ENCODE measurements around the gene ZAR1L.

Gene ZAR1L

GRCh38 chr13:32316028-32316339, 821 bp upstream of the ZAR1L start:
- in situ Hi-C loops (cut with MboI; ENCODE audit: low pct_unique_long_range_greater_than_20kb, low sequenced_read_pairs, unreplicated experiment): loop anchor here (10.0 to 25.0 kb wide), 2 partner anchors 291 to 404 kb away; no protein-coding TSS in a partner anchor
- no peak for TF ChIP-seq CTCF (IDR thresholded peaks at IDR 0.05; ENCODE audit: extremely low read depth, insufficient read depth, missing control alignments)
- DNase-seq (ENCODE audit: low spot score): peak; percentile 47

- DNase-seq (ENCODE audit: low spot score): peak; percentile 58
- in situ Hi-C loops (cut with MboI; ENCODE audit: low pct_unique_long_range_greater_than_20kb, low sequenced_read_pairs, unreplicated experiment): loop anchor here (10.0 to 25.0 kb wide), 2 partner anchors 290 to 402 kb away; no protein-coding TSS in a partner anchor
These were observed 609 bp downstream of the ZAR1L start for GRCh38 chr13:32314271-32315237.

DNA sequence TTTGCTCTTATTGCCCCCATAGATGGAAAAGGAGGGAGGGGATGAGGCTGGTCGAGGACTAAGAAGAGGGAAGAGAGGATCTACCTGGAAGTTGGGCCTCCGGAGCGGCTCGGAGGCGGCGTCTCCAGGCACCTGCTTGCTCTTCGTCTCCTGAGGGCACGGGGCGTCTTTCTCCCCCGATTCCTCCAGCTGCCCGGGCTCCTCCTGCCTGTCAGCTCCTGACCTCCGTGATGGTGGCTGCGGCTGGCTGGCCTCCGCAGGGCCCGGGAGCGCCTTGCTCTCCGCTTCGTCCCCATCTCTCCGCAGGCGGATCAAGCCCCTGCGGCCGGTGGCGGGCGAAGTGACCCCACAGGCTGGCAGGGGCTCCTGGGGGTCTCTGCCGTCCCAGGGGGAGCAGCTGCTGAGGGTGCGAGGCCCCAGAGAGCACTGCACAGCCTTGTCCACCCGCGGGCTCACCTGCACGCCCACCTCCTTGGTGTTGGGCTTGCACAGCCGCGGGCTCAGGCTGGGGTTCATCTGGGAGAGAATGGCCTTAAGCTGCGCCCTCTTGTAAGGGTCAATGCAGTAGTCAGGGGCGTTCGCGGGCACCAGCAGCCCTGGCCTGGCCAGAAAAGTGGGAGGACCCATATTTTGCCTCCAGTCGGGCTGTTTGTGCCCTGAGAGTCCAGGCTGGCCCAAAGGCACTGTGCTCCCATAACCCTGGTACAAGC, 3.8 kb downstream of the ZAR1L start:
- in situ Hi-C loops (cut with MboI; ENCODE audit: low pct_unique_long_range_greater_than_20kb, low sequenced_read_pairs, unreplicated experiment): loop anchor here (10.0 to 25.0 kb wide), 2 partner anchors 287 to 399 kb away; no protein-coding TSS in a partner anchor
- DNase-seq (ENCODE audit: low spot score): no peak
- TF ChIP-seq CTCF (IDR thresholded peaks at IDR 0.05; ENCODE audit: extremely low read depth, insufficient read depth, missing control alignments): no peak

More at GRCh38 chr13:32314271-32315237, 609 bp downstream of the ZAR1L start:
- no peak for TF ChIP-seq CTCF (IDR thresholded peaks at IDR 0.05; ENCODE audit: extremely low read depth, insufficient read depth, missing control alignments)

- TF ChIP-seq CTCF (IDR thresholded peaks at IDR 0.05; ENCODE audit: extremely low read depth, insufficient read depth, missing control alignments): peak; percentile 66
- in situ Hi-C loops (cut with MboI; ENCODE audit: low pct_unique_long_range_greater_than_20kb, low sequenced_read_pairs, unreplicated experiment): loop anchor here (10.0 to 25.0 kb wide), 2 partner anchors 285 to 398 kb away; no protein-coding TSS in a partner anchor
- peak; percentile 40 for DNase-seq (ENCODE audit: low spot score)
These were observed 4.9 kb downstream of the ZAR1L start for GRCh38 chr13:32310134-32310706.

DNA sequence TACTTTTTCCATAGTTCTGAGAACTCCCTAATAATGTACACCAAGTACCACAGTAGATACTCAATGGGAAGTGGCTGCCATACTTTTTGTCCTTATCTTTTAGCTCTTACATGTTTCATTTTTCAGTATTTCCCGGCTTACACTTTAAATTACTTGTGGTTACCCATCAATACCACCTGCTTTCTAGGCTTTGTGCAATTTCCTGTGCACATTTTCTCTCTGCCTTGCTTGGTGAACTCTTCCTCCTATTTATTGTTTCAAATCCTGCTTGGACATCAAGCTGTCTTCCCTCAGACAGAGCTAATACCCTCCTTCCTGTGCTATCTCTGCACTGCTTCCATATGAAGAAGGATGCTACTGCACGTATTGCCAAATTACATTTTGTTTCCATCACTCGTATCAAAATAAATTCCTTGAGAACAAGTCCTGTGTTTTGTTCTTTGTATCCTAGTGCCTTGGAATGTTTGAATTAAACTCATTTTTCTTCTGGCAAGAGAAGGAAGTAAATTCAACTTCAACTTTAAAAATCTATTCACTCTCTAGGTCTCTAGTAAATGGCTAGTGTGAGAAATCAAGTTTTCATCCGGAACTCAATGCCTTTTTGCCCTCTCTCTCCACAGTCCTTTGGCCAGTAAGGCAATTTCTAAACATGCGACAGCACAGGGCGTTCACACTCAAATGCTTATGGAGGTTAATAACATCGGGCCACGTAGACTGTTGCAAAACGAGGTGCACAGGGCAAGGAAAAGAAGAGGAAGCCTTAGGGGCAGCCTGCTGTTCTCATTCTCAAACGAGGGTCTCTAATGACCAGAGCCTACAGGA, 5.6 kb downstream of the ZAR1L start:
- TF ChIP-seq CTCF (IDR thresholded peaks at IDR 0.05; ENCODE audit: extremely low read depth, insufficient read depth, missing control alignments): no peak
- DNase-seq (ENCODE audit: low spot score): no peak
- in situ Hi-C loops (cut with MboI; ENCODE audit: low pct_unique_long_range_greater_than_20kb, low sequenced_read_pairs, unreplicated experiment): loop anchor here (10.0 to 25.0 kb wide), 2 partner anchors 285 to 397 kb away; no protein-coding TSS in a partner anchor
